Measurements from ENCODE around the gene CRIM1.

CRIM1 gene

DNA sequence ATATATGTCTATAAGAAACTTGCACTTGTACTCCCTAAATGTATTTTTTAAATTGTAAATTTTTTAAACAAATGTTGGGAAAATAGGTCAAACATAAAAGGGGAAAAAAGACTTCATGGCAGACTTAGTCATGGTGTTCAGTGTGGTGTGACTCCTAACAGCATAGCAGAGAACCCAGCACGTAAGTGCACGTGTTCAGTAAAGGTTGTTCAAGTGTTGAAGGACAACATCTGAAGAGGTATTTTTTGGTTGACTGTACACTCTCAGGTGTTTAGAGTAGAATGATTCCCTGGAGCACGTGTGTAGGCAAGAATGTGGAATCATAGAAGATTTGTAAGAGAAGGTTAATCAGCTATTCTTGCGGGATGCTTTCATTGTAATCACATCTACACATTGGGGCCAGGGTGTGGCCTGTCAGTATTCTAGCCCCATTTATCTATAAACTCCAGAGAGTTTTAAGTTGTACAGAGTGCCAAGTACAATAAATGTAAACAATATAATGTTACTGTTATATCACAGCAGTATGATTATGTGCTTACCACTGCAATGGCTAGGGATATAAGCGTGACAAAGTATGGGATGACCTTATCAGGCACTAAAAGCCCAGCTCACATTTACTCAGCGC lies 106.8 kb downstream of the CRIM1 start:
- no peak for DNase-seq

DNA sequence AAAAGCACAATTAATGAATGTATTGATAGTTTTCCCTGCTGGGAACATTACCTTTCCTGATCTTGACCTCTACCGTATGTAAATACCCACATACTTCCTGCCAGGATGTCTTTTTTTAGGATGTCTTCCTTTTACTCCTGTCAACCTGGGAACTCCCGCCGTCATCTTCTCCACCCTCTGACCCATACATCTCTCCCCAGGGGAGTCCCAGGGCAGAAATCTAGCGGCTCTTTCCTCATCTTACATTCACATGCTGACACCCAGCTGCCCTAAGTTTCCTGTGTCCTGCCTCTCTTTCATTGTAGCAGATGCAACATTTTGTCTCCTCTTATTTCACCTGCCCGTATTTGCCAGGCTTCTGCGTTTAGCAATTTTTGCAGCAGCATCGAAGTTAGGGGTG lies 107.8 kb downstream of the CRIM1 start:
- no peak for DNase-seq

DNA sequence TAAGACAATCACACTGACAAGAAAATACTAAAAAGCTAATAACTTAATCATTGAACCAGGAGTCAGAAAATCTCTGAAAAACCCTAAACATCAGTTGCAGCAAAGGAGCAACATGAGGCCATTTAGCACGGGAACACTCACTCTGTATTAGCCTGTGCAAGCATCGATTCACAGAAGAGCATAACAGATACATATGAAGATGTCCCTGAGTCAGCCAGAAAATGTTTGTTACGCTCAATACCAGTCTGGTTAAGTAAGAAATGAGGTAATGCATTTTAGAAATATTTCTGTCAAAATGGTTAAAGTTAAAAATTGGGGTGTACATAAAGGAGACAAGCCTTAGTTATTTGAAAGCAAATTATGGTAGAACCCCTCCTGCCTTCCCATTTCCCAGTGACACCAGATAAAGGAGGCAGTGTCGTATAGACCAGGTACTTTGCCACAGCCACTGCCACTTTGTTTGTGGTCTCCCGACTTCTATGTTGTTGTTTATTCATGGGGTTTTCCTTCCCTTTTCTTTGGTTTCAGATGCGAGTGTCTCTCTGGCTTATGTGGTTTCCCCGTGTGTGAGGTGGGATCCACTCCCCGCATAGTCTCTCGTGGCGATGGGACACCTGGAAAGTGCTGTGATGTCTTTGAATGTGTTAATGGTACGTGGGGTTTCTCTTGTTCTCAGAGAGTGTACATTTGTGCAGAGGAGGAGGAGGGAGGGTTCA lies 108.6 kb downstream of the CRIM1 start:
- DNase-seq: no peak

DNA sequence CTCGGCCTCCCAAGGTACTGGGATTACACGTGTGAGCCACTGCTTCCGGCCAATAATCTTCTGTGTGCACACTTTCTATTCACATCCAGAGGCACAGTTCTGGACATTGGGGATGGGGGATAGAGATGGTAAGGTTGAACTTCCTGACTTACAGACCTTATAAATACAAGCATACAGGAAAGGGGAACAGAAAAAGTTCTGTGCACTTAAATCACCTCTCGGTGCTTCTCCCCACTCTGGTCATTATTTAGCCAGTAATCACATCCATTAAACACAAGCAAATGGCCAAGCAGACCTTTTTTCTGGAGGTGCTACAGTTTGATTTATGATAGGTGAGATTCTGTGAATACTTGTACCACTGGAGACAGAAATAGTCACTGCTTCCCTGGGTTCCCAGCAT lies 110.6 kb downstream of the CRIM1 start:
- DNase-seq: no peak

DNA sequence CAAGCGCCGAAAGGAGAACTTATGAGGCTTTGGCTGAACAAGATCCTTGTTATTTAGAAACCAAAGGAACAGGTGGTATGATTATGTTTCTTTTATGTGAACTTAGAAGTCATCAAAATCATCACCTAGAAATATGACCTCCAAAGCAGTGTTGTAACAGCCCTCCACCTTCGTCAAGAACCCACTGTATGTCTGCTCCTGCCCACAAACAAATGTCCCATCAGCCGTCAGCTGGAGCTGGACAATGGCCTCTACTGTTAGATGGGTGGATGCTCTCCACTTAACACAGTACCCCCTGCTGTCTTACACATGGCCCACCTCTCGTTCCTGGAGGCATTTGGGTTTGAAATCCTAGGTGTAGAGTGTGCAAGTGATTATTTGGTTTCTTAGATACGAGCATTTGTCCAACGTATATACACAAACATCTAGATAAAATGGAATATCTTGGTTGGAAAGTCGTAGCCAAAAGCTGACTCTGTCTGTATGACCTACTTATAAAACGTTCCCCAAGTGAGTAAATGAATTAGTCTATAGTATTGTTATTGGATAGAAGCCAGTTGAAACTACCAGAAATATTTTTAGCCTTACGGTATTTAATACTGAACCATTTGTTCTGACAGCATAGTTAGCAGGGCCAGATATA lies 113.0 kb downstream of the CRIM1 start:
- DNase-seq: no peak

DNA sequence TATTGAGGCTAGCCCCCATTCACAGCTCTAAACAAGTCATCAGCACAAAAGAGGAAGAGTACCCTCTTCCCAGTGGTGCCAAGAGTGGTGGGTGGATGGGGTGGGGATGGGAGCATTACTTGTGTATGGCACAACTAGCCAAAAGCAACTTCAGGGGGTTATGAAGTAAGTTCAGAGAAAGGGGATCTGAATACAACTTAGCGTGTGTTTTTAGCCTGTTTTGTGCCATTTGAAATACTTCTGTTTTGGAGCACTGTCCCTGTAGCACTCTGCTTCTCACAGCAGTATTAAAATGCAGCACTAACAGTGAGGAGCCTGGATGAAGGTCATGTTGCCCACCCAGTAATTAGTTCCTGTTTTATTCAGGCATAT lies 113.5 kb downstream of the CRIM1 start:
- no peak for DNase-seq

DNA sequence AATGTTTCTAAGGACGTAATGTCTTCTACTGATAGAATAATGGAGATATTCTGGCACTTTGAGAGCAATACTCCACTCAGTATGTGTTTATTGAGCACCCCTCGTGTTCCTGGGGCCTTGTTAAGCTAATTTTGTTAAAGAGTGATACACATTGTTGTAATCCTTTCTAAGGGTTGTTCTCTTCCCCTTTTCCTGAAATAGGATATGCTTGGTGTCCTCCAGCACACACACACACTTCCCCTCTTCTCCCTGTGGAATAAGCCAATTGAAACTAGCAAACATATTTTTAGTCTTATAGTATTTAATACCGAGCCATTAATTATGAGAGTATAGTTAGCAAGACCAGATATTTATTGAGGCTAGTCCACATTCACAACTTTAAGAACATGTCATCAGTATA lies 114.1 kb downstream of the CRIM1 start:
- no peak for DNase-seq

DNA sequence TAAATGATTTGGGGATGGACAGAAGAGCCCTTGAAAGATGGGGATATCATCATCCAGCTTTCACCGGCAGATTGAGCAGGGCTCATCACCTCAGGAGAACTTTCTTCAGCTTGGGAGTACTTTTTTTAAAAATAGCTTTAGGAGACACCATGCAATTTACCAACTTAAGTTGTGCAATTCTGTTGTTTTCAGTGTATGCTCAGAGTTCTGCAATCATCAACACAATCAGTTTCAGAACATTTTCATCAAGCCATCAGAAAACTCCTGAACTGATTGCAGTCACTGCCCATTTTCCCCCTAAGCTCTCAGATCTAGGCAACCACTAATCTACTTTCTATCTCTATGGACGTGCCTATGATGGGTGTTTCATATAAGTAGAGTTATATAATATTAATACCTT lies 117.7 kb downstream of the CRIM1 start:
- DNase-seq: no peak

DNA sequence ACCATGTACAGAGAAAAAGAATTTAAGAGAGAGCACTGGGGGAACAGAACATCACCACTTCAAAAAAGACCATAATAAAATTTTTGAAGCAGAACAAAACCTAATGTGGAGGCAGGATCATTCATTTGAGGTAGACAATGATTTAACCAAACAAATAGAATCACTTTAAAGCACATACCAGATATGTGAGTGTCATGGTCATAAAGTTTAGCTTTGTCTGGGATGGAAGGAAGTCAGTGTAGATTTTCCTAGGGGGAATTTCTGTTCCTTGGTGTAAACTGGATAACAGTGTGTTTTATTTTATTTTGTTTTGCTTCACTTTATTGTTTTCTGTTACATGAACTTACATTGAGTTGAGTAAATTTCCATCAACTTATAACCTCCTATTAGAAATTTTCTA lies 120.8 kb downstream of the CRIM1 start:
- DNase-seq: no peak

DNA sequence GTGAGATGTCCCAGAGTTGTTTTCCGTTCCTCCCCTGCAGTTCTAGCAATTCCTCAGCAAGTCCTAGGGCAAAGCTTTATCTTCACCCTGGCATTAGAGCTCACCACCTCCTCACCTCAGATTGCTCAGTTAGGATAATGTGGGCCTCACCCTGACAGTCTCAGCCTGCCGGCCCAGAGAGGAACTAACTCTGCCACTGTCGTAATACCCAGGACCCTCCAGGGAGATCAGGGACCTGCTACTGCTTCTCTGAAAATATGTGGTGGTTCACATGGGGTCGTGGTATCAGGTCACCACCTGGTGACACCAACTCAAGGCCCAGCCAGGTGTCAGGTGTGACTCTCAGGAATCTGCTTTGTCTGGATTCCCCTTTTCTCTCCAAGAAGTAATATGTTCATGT lies 121.7 kb downstream of the CRIM1 start:
- no peak for DNase-seq

DNA sequence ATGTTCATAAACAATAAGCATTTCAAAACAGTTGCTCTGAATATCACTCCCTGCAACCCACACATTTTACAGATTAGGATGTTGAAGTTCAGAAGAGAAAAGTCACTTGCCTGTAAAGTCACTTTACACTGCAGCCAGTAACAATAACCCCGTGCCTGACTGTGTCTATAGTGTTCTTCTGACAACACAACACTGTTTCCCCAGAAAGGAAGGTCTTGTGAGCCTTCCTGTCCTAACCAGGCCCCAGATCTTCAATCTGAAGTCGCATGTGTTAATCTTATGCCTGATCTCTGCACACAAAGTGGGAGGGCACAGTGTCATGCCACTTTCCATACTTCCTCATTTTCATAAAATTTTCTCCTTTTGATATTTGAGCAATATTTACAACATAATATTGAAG lies 122.2 kb downstream of the CRIM1 start:
- DNase-seq: no peak

DNA sequence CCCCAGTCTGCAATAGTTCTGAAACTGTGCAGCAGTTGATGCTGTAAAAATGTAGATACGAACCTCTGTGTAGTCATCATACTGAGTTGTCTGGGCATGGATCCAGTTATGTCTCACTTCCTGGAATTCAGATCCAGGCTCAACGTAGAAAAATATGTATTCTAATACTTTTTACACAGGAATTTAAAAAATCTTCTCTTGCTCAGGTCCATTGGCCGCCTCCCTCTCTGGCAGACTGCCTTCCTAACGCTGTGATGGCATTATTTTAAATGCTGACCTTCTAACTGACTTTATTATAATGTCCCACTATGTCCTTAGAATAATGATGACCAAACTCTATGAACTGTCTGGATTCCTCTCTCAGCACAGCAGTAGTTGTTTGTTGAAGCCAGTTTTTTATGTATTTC lies 122.8 kb downstream of the CRIM1 start:
- DNase-seq: no peak

DNA sequence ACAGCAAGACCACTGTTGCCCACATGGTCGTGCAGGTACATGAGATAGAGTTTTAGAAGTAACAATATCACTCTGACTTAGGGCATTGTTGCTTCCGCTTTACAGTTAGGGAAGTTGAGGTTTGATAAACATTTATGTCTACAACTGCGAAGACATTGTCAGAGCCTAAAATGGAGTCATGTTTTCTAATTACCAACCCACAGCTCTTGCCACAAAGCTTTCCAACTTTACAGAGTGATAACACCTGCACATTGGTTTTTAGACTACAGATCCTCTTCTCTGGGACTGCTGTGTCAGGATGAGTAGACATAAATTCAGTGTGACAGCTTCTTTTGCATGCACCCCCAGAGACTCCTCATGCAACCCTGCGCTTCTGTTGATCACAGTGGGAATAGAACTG lies 123.4 kb downstream of the CRIM1 start:
- DNase-seq: no peak

DNA sequence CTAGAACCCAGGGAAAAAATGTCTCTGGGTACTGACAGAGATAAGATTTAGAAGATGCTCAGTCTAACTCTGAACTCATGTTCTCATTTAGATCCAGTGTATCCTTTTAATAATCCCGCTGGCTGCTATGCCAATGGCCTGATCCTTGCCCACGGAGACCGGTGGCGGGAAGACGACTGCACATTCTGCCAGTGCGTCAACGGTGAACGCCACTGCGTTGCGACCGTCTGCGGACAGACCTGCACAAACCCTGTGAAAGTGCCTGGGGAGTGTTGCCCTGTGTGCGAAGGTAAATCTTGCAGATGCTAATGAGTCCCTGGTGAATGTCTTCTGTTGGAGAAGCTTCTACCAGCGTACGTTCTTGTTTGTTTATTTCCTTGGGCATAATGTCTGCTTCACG lies 123.8 kb downstream of the CRIM1 start:
- no peak for DNase-seq

DNA sequence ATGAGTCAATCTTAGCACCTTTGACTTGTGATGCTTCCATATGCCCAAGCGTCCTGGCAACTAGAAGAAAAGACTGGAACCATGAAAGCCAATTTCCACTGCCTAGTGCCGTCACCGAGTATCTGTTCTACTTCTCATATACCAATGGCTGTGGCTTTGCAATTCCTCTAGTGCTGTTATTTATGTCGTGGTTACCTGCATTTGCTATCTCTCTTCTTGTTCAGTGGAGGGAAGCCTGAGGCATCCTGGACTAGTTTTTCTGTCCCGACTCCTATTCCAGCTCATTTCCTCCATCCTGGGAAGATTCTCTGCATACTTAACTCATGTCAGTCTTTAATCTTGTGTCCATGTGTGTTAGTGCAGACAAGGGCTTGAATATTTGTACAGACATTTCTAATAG lies 124.5 kb downstream of the CRIM1 start:
- no peak for DNase-seq

DNA sequence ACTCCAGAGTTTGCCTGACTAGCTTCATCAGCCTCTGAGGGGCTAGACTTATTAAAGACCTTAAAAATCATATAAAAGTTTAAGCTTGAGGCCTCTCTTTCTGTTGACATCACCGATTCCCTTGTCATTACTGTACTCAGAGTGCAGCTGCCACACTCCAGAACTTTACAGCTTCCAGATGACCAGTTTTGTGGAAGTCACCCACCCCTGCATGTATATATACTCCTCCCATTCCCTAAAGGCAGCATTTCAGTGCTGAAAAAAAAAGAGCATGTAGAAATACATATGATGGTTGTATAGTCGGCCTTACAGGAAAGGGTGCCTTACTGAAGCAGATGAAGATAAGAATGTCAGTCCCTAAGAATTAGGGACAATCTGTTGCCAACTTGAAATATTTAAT lies 125.1 kb downstream of the CRIM1 start:
- DNase-seq: no peak

DNA sequence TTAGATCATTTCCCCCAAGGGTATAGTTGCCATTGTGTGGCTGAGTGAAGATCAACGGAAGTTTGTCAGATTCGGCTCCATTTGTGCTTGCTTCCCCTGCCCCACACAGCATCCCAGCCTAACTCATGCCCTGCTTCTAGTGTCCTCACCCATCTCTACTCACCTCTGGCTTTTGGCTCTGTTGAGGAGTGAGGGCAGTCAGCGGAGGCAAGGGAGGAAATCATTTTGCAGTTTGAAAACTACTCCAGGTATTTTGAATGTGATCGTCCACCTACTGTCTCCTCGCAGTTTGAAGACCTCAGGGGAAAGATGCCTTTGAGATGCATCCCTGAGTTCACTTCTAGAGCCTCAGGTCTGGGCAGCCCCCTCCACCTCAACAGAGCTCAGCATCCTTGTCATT lies 126.1 kb downstream of the CRIM1 start:
- DNase-seq: no peak

DNA sequence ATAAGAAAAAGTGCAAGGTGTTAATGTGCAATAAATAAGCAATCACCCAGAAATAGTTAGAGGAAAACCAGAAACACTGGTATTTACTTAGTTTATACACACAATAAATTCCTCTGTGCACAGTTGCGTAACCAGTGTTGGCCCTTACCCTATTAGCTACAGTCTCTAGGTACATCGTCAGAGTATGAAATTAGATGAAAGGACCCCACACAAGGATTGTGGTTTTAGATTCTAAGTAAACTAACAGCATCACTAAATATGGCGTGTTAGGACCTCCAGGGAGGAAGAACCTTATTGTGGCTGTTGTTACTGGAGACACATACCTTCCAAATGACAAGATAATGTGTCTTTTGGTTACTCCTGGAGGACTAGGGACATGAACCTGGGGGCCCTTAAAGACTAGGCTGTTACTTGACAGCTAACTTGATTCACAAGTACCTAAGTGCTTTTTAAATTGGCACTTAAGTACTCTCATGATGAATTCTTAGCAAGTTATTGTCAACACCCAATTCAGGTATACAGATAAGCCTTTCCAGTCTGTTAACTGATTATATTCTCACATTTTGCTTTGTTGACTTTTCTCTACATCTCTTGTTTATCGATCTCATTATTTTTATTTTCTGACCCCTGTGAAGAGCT lies 127.1 kb downstream of the CRIM1 start:
- DNase-seq: no peak

DNA sequence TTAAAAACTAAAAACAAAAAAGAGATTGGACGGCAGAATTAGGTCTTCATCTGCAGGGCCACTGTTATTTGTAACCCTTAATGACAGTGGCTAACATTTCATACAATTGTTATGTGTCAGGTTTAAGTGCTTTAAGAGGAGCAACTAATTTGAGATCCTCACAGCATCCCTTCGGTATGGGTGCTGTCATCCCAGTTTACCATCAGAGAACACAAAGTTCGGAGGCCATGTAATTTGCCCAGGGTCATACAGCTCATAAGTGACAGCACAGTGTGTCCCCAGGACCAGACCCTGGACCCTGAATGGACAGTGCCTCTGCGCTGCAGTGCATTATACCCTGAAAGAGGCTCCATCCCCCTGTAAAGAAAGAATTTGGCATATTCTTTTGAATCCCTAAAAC lies 127.7 kb downstream of the CRIM1 start:
- no peak for DNase-seq

DNA sequence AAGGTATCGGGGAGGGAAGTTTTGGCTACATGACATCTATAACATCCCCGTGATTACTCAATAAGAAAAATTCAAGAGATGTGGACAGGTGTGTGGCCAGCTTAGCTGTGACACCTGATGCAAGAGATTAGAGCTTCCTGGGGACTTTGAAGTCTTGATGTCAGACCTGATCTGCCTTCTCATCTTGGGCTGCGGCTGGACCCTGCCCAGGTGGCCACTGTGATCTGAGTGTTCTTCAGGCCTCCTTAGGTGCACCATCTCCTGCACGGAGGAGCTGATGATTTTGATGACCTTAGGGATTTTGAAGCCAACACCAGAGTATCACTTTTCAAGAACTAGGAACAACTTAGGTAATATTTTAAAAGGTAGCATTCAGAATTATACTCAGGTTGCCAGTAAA lies 128.9 kb downstream of the CRIM1 start:
- no peak for DNase-seq

DNA sequence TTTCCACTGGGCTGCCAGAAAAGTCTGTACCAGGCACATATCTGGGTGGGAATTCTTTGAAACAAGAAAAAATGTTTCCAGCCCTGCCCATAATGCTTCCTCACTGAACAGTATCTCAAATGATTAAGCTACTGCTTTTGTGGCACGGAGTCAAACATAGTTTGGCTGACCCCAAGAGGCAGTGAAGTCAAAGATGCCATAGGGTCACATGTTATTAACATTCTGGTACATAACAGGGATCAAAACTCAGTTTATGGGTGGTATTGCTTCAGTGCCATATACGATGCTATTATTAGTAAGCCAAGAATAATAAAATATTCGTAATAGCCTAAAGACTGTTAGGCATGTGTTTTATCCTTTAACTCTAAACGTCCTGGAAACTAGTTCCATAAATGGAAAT lies 129.9 kb downstream of the CRIM1 start:
- DNase-seq: no peak

DNA sequence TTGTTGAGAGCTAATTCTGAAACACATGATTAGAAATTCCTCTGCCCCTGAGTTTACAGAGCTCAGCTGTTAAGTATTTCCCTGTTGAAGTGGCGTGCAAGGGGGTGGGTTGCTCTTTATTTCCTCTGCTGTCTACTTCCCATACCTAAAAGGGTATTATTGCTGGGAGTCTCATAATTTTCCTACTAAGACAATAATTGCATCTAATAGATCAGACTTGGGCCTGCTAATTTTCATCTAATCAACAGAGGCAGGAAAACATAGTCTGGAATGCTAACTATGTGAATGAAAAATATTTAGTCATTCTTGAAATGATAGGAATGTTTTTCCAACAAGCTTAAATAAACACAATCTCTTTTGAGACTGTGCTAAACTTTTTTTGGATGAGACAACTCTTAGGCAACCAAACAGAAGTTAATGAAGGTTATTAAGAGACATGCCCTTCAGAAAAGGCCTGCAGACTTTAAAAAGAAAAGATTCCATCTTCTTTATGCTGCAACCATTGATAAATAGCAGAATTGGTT lies 131.0 kb downstream of the CRIM1 start:
- DNase-seq: no peak

DNA sequence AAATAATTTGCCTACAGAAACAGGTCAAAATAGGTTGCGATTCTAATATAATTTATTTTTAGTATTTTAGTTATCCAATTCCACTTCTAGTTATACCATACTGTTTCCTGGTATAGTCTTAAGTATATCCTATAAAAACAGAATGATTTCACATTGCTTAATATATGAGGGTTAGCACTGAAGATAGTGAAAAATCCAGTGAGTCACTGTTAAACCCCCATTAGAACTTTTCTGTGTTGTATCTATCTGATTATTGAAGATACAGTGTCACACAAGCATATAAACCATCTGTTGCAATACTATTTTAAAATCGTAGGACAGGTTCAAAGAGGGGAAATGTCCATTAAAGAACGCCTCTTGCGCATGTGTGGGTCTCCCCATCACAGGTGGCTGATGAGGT lies 132.4 kb downstream of the CRIM1 start:
- DNase-seq: no peak

DNA sequence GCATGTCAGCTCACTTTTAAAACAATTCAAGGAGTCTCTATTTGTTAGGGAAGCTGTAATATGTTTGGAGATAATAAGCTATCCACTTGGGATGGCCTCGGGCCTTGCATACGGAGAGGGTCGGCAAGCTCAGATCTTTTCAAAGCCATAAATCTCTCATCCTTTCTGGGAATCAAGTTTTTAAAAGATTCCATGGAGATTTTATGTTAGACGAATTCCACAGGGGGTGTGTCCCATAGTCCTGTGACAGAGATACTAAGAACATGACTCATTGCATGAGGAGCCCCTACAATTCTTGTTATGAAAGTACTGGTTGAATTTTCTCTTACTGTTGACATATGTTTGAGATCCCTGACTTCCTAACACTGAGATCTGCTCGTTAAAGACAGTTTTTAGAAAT lies 133.7 kb downstream of the CRIM1 start:
- DNase-seq: no peak

Measured in NCI-H2081 (cell line).